LoVo (cell line): ENCODE data around the gene KHDRBS1.
A peak's percentile ranks its signal among the peaks of the same experiment; 100 is the strongest.
"Not testable (repeated sequence)": the region's sequence is repeated elsewhere in the genome, so short reads cannot be mapped to it uniquely, and the experiment has no call there.

Experiments used
- DNase-seq: peaks from one replicate; pipeline ENCODE4 v3.0.0-alpha.2; 2016; ENCODE audit warnings: low spot score

KHDRBS1 gene

GRCh38 chr1:32063261-32063681, 49.6 kb downstream of the KHDRBS1 start:
- DNase-seq, result peak; percentile 23

- not testable (repeated sequence) for DNase-seq
These were observed 52.2 kb downstream of the KHDRBS1 start for GRCh38 chr1:32065613-32066488.

GRCh38 chr1:32066489-32066873, 52.8 kb downstream of the KHDRBS1 start:
- DNase-seq, result peak; percentile 75

- DNase-seq, result no peak
These were observed 55.4 kb downstream of the KHDRBS1 start for GRCh38 chr1:32068957-32069588.

GRCh38 chr1:32071758-32072621, 58.3 kb downstream of the KHDRBS1 start:
- DNase-seq, result no peak

- peak; percentile 90 for DNase-seq
These were observed 59.1 kb downstream of the KHDRBS1 start, which contains the start of gene TMEM39B for GRCh38 chr1:32072622-32073298. Gene TMEM39B (plus strand): TSS chr1:32072939. CDS start chr1:32073048, 109 bp downstream.

- no peak for DNase-seq
These were observed 59.9 kb downstream of the KHDRBS1 start for GRCh38 chr1:32073299-32074229.

GRCh38 chr1:32074841-32075240, 61.2 kb downstream of the KHDRBS1 start:
- no peak for DNase-seq

GRCh38 chr1:32077451-32077850, 63.8 kb downstream of the KHDRBS1 start:
- DNase-seq, result no peak

GRCh38 chr1:32082022-32082421, 68.4 kb downstream of the KHDRBS1 start:
- no peak for DNase-seq

- DNase-seq, result not testable (repeated sequence)
These were observed 72.7 kb downstream of the KHDRBS1 start for GRCh38 chr1:32086381-32086780.

- DNase-seq, result no peak
These were observed 77.5 kb downstream of the KHDRBS1 start for GRCh38 chr1:32091176-32091575.

- no peak for DNase-seq
These were observed 77.9 kb downstream of the KHDRBS1 start for GRCh38 chr1:32091591-32091990.
